A673 (cell line): ENCODE data around the gene EVI5L.

Experiments used
- CTCF ChIP-seq: fragments of 300-800, 200-600 bp; sonication (generic); conservative IDR thresholded peaks from 2 replicates; pipeline ENCODE4 v1.5.1; 2017; ENCODE audit warnings: low read depth, mild to moderate bottlenecking, antibody characterized with exemption, low read length, moderate library complexity, mixed read lengths
- EZH2 ChIP-seq: fragments of 200-600 bp; sonication (generic); IDR thresholded peaks from 2 replicates; pipeline ENCODE4 v1.6.1; 2017; ENCODE audit warnings: borderline replicate concordance, low read depth, mild to moderate bottlenecking, mixed read lengths, antibody characterized with exemption, low read length; ENCODE audit not compliant: poor library complexity, severe bottlenecking

- TF ChIP-seq CTCF (no peak), EZH2 (no peak)
Observed at GRCh38 chr19:7844405-7844804, 14.4 kb downstream of the EVI5L start.
